AG09319 (cell line): Measurements from ENCODE around the gene AK8.

Experiments used
- DNase-seq: peaks from one replicate; pipeline ENCODE4 v3.0.0-alpha.2; 2010; ENCODE audit warnings: low read depth; ENCODE audit errors: extremely low read depth
- TF ChIP-seq, protein P1 (sequence below): IDR thresholded peaks from 2 replicates; pipeline ENCODE4 v1.5.1; 2011; ENCODE audit warnings: low read depth, mild to moderate bottlenecking, inconsistent platforms, low read length, moderate library complexity

AK8 gene

DNA sequence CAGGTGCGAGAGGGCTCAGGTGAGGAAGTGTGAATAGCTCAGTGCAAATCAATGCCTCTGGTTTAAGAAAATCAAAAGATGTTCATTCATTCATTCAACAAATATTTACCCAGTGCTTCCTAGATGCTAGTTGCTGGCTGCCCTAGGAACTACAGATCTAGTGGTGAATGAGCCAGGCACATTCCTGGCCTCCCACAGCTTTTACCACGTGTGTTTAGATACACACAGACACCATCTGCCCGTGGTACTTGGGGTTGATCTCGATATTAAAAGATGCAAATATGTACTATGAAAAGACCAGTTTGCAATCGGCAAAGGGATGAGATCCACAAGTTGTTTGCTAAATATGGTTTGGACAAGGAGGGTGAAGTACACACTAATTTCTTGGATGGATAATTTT, 129.6 kb downstream of the AK8 start:
- no peak for DNase-seq
- TF ChIP-seq, protein P1, sequence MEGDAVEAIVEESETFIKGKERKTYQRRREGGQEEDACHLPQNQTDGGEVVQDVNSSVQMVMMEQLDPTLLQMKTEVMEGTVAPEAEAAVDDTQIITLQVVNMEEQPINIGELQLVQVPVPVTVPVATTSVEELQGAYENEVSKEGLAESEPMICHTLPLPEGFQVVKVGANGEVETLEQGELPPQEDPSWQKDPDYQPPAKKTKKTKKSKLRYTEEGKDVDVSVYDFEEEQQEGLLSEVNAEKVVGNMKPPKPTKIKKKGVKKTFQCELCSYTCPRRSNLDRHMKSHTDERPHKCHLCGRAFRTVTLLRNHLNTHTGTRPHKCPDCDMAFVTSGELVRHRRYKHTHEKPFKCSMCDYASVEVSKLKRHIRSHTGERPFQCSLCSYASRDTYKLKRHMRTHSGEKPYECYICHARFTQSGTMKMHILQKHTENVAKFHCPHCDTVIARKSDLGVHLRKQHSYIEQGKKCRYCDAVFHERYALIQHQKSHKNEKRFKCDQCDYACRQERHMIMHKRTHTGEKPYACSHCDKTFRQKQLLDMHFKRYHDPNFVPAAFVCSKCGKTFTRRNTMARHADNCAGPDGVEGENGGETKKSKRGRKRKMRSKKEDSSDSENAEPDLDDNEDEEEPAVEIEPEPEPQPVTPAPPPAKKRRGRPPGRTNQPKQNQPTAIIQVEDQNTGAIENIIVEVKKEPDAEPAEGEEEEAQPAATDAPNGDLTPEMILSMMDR: no peak

DNA sequence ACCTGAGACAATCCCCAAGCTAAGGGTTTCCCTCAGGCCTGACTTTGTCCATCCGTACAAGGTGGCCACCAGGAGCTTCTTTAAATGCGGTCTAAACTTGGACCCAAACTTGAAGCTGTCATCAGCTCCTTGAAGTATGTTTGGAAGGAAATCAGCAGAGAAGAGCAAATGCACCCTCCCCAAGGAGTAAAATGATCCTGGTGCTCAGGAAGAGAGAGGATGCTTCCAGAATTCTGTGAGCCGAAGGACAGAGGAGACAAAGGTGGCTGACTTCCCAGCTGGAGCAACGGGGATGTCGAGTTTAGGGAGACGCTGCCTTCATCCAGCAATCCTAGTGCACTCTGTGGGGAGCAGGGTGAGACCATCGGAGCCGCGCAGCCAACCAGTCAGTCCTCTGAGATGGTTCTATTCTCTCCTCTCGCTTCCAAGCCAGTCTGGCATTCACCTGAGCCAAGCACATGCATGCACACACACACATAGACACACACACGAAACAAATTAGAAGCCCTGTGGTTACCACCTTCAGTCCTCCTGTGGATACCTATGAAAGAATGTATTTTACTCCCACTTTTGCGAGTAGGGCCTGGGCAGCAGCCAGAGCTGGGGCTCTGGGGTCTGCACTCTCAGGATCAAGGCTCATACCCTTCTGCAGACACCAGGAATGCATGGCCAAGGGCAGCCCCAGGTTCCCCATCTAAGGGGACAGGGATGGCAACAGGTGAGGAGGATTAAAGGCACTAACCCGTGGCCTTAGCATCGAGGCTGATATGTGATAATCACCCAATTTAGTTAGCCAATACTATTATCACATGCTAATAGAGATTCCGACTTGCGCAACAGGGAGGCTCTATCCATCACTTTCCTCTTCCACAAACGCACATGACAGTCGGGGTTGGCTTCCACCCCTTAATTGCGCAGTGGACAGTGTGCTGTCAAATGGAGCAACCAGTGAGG, 132.1 kb downstream of the AK8 start:
- TF ChIP-seq, protein P1: no peak
- DNase-seq: no peak

DNA sequence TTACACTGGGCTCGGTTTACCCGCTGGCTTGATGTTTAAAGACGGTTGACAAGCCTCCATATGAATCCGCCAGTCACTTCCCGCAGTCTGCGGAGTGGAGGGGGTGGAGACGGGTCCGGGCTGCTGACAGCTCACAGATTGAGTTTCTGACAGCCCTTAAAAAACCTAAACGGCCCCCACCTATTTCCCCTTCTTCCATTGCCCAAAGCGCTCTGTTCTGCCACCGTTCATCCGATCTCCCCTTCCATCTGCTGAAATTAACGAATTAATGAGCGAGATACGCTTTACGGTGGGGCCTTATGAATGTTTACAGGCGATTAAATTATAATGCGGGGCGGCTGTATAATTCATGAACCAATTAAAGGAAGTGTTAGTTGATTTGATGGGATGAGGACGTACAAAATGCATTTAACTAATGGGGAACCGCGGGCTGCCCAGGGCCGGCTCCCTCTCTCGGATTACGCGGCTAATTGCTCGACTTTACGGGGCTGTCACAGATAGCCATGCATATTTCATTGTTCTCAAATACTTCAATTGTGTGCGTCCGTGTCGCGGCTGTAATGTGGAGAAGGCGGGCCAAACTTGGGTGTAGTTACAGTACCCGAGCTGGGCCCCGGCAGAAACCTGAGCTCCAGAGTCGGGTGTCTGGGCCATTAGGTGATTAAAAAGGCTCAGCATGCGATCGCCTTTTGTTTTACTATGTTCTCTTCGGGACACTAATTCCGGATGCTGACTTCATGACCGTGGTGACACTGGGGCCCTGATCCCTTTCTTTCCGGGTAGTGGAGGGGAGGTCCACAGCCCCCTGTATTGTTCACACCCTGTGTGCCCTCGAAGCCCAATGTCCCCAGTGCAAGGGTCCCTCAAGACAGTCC, 133.0 kb downstream of the AK8 start:
- DNase-seq: no peak
- TF ChIP-seq, protein P1: no peak

DNA sequence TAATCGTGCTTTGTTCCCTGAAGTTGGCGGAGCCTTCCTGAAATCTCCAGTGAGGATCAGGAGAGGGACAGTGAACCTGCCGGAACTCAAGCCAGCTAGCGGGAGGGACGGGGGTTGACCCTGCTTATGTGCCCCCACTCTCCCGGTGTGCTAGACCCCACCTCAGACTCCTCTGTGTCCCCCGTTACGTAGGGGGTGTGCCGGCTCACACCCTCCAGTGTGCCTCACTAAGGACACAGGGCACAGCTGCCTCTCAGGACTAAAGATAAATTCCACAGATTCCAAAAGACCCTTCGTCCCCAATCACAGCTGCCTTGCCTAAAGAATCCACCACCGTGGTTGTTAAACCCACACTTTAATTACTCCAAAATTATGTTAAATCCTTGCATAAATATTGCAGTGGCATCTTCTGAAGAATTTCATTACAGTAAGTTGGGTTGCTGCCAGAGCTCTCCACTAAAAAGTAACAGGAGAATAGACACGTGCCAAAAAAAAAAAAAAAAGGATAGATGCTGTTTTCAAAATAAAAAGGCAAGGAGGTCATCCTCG, 134.1 kb downstream of the AK8 start:
- no peak for DNase-seq
- TF ChIP-seq, protein P1: no peak

DNA sequence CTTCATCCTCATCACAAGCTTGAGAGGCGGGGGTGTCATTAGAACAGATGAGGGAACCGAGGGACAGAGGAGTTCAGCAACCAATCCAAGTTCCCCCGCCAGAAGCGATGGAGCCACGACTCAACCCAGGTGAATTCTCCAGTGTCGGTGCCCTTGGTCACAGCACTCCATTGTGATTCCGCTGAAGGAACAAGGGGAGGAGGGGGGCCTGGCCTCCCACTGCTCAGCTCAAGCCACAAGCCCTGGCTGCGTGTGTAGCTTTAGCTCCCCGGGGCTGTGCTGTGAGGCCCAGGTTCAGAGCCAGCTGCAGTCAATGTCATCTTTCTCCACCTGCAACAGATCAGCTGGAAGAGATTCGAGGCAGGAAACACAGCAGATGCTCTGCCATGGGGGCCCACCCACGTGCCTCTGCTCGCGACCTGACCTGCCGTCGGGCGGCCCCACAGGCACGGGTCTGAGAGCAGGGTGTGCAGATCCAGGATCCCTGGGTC, 135.2 kb downstream of the AK8 start:
- no peak for DNase-seq
- TF ChIP-seq, protein P1: no peak

DNA sequence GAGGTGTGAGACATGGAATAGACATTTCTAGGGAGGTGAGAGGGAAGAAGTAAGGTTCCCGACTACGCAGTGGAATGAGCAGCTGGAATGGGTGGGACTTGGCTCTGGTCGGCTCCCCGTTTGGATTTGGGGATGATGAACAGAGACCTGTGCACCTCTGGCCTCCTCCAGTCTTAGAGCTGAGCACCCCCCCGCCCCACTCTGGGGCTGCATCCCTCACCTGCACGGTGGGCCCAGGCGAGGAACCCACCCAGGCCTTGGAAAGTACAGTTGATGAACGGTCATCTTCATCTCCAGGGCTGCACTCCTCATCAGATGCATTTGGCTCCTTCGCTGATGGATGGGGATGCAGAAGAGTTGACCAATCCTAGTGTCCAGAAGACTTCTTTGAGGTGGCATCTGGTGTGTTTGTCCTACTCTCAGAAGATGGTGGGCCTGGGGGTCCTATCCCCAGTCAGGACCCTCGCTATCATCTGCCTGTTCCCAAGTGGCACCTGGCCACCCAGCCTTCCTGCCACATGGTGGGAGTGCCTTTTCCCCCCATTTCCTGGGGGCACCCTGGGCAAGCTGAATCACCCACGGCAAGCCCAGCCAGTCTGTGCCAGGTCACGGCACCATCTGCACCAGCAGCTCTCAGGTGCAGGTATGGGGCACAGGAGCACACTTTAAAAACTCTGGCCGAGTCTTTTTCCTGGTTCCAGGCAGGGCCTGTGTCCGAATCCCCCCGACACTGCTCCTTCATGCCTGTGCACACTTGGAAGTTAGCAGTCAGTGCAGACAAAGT, 137.4 kb downstream of the AK8 start:
- DNase-seq: no peak
- TF ChIP-seq, protein P1: no peak
